Skeletal muscle satellite cell (primary cell): ENCODE measurements around the gene MOXD1.
"Not testable (repeated sequence)": the region's sequence is repeated elsewhere in the genome, so short reads cannot be mapped to it uniquely, and the experiment has no call there.

Source experiments
- H3K27me3 ChIP-seq: 2 replicates; pipeline ENCODE4 v1.7.0; 2013; ENCODE audit warnings: low read length; ENCODE audit not compliant: control insufficient read depth, insufficient read depth
- H3K36me3 ChIP-seq: 2 replicates; pipeline ENCODE4 v1.7.0; 2013; ENCODE audit warnings: mild to moderate bottlenecking, control low read depth, low read length; ENCODE audit not compliant: insufficient read depth
- H3K4me1 ChIP-seq: 2 replicates; pipeline ENCODE4 v1.7.0; 2013; ENCODE audit warnings: low read length; ENCODE audit not compliant: control insufficient read depth, insufficient read depth
- H3K4me2 ChIP-seq: 2 replicates; pipeline ENCODE4 v1.7.0; 2013; ENCODE audit warnings: mild to moderate bottlenecking, low read length
- H3K4me3 ChIP-seq: 2 replicates; pipeline ENCODE4 v1.7.0; 2013; ENCODE audit warnings: low read length
- H3K9ac ChIP-seq: 2 replicates; pipeline ENCODE4 v1.7.0; 2013; ENCODE audit warnings: mild to moderate bottlenecking, low read depth, low read length, moderate library complexity
- H3K9me3 ChIP-seq: replicated peaks from 2 replicates; pipeline ENCODE4 v1.7.0; 2013; ENCODE audit warnings: mild to moderate bottlenecking, control low read depth, low read length

Gene MOXD1

DNA sequence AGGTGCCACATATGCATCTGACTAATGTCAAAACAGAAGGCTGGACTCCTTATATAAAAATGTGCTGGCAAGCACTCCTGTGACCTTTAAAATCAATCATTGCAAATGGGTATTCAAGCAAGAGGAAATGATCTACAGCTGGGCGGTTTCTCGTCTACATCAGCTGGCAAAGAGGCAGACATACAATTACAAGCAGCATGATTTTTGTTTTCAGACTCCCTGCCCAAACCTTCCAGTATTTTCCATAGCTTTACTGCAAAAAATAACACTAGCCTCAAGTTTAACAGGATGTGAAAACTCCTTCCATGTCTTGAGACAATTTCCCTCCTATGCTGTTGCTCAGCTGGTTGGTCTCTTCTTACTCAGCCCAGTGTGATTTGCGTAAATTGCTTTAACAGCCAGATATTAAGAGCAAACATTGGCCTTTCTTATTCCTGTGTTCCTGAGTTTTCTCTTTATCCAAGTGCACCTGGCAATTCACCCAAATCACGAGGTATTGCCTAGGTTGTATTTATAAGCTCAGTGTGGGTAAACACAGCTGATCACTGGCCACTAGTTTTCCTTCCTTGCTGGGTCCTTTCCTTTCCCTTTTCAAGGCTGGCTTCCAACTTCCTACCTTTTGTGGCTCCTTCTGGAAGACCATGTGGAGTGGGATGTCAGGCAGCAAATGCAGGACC lies 130.4 kb downstream of the MOXD1 start:
- H3K9me3 ChIP-seq = no peaks in the 10 kb centered on the region
- no peaks in the 10 kb centered on the region for H3K4me1 ChIP-seq
- no peak overlapping the region for H3K4me3 ChIP-seq
- no peaks in the 10 kb centered on the region for H3K27me3 ChIP-seq
- H3K9ac ChIP-seq = no peak overlapping the region
- H3K36me3 ChIP-seq = no peaks in the 10 kb centered on the region
- H3K4me2 ChIP-seq = no peak overlapping the region

DNA sequence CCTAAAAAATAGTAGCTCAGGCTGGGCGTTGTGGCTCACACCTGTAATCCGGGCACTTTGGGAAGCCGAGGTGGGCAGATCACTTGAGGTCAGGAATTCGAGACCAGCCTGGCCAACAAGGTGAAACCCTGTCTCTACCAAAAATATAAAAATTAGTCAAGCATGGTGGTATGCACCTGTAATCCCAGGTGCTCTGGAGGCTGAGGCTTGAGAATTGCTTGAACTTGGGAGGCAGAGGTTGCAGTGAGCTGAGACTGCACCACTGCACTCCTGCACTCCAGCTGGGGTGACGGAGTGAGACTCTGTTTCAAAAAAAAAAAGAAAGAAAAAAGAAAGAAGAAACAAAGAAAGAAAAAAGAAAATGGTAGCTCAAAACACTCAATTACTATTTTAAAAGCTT lies 132.6 kb downstream of the MOXD1 start:
- H3K27me3 ChIP-seq, H3K4me2 ChIP-seq, H3K4me1 ChIP-seq, H3K36me3 ChIP-seq, H3K4me3 ChIP-seq, H3K9ac ChIP-seq, H3K9me3 ChIP-seq: not testable (repeated sequence)

DNA sequence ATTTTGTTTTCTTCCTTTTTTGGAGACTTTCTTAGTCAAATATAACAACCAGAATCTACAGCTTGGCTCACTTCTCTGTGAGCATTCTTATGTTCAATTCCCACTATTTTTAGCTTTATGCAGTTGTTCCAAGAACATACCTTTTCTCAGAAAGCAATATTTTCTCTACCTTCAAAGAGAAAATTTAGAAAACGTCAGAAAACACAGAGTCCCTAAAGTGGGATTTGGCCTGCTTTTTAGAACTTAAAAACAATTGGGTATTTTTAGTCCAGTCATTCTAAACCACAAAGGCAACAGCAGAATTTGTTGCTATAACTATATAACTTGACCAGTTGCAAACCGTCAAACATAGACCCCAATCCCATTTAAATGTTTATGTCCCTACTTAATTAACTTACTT lies 133.1 kb downstream of the MOXD1 start:
- Histone ChIP-seq H3K36me3 (no peaks in the 10 kb centered on the region), H3K27me3 (no peaks in the 10 kb centered on the region), H3K4me2 (no peak overlapping the region), H3K9ac (no peak overlapping the region), H3K9me3 (no peaks in the 10 kb centered on the region), H3K4me1 (no peaks in the 10 kb centered on the region), H3K4me3 (no peak overlapping the region)

DNA sequence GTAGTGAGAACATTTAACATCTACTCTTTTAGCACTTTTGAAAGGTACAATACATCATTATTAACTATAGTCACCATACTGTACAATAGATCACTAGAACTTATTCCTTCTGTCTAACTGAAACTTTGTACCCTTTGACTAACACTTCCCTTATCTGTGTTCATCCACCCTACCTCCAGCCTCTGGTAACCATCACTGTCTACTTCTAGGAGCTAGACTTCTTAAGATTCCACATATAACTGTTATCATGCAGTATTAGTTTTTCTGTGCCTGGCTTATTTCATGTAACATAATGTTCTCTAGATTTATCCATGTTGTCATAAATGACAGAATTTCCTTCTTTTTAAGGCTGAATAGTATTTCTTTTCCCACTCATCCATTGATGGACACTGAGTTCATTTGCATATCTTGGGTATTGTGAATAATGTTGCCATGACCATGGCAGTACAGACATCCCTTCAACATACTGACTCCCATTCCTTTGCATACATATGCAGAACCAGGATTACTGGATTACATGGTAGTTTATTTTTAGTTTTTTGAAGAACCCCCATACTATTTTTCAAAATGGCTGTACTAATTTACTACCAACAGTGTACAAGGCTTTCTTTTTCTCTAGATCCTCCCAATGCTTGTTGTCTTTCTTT lies 135.7 kb downstream of the MOXD1 start:
- no peaks in the 10 kb centered on the region for H3K27me3 ChIP-seq
- no peak overlapping the region for H3K4me2 ChIP-seq
- H3K36me3 ChIP-seq = no peaks in the 10 kb centered on the region
- H3K4me1 ChIP-seq = no peaks in the 10 kb centered on the region
- H3K4me3 ChIP-seq = no peak overlapping the region
- no peaks in the 10 kb centered on the region for H3K9me3 ChIP-seq
- no peak overlapping the region for H3K9ac ChIP-seq

DNA sequence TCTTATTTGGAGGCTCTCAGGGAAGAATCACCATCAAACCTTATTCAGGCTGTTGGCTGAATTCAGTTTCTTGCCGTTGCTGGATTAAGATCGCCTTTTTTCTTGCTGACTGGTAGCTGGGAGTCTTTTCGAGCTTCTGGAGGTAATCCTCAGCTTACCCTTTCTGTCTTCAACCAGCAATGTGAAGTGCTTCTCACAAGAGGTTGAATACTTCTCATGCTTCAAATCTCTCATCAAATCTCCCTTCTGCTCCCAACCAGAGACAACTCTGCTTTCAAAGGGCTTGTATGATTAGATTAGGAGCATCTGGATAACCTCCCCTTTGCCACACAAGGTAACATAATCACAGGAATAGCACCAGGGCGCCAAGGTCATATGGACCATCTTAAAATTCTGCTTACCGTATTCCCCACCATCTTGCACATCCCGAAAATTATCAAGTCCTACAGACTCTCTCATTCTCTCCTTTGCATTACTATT lies 137.2 kb downstream of the MOXD1 start:
- H3K4me2 ChIP-seq = no peak overlapping the region
- no peaks in the 10 kb centered on the region for H3K27me3 ChIP-seq
- H3K9me3 ChIP-seq = no peaks in the 10 kb centered on the region
- H3K36me3 ChIP-seq = no peaks in the 10 kb centered on the region
- H3K9ac ChIP-seq = no peak overlapping the region
- H3K4me1 ChIP-seq = no peaks in the 10 kb centered on the region
- H3K4me3 ChIP-seq = no peak overlapping the region

DNA sequence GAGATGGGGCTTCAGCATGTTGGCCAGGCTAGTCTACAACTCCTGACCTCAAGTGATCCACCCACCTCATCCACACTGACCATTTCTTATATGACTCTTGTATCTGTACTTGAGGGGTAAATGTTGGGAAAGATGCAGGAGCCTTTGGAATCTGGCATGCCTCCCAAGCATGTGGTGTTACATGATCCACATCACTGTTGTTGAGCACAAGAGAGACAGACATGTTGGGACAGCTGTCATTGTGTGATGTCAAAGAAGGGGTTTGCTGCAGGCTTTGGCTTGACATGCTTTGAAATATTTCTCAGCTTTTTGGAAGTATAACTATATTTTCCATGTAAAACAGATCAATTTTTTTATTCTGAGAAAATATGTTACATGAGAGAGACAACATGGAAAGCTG lies 139.9 kb downstream of the MOXD1 start:
- H3K36me3 ChIP-seq = no peaks in the 10 kb centered on the region
- no peak overlapping the region for H3K9ac ChIP-seq
- no peaks in the 10 kb centered on the region for H3K4me1 ChIP-seq
- H3K4me2 ChIP-seq = no peak overlapping the region
- no peaks in the 10 kb centered on the region for H3K27me3 ChIP-seq
- no peaks in the 10 kb centered on the region for H3K9me3 ChIP-seq
- H3K4me3 ChIP-seq = no peak overlapping the region

DNA sequence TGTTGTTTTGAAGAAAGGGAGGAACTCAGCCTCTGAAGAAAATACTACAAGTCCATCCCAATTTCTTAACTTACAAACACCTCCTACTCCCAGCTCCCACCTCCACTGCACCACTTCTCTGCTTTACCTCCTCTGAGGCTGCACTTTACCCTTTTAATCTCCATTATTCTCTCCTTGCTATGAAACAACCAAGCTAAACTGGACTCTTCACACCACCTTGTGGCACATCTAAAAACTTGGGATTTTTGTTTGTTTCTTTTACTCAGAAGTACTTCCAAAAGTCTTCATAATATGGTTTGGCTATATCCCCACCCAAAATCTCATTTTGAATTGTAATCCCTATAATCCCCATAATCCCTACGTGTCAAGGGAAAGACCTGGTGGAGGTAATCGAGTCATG lies 142.2 kb downstream of the MOXD1 start:
- Histone ChIP-seq H3K4me1 (no peaks in the 10 kb centered on the region), H3K27me3 (no peaks in the 10 kb centered on the region), H3K4me2 (no peak overlapping the region)

DNA sequence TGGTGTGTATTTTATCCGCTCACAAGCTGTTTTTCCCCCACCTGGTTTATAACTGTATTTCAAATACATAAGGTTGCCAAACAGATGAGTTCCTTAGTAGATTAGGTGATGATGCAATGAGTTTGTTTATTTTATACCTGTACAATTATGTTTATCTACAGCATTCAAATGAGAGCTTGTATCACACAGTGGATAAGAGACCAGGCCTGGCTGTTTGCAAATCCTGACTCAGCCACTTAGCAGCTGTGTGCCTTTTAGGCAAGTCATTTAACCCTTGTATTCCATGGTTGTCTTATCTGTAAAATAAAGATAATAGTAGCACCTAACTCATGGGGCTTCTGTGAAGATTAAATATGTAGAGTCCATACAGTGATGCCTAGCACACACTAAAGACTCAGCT lies 143.7 kb downstream of the MOXD1 start:
- no peaks in the 10 kb centered on the region for H3K27me3 ChIP-seq
- H3K4me2 ChIP-seq = no peak overlapping the region
- no peak overlapping the region for H3K9ac ChIP-seq
- H3K9me3 ChIP-seq = no peaks in the 10 kb centered on the region
- H3K4me3 ChIP-seq = no peak overlapping the region
- no peaks in the 10 kb centered on the region for H3K4me1 ChIP-seq
- no peaks in the 10 kb centered on the region for H3K36me3 ChIP-seq

More for the DNA sequence above, 142.2 kb downstream of the MOXD1 start:
- Histone ChIP-seq H3K9me3 (no peaks in the 10 kb centered on the region), H3K9ac (no peak overlapping the region), H3K36me3 (no peaks in the 10 kb centered on the region), H3K4me3 (no peak overlapping the region)

DNA sequence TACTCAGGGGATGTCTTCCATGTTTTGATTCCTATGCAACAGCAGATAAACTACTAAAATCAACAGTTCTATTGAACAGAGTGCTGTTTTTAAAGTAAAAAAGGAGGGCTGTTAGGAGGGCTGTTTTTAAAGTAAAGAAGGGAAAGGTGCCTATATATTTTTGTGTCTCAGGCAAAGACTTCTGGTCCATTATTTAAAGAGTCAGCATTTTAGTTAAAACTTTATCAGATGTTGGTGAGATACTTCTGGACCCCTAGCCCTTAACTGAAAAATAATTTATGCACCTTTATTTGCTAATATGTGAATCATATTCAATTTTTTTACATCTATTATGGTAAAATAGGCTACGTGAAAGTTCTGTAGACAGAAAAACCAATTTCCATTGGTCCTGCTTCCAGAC lies 144.8 kb downstream of the MOXD1 start:
- Histone ChIP-seq H3K4me2 (no peak overlapping the region), H3K27me3 (no peaks in the 10 kb centered on the region), H3K36me3 (no peaks in the 10 kb centered on the region), H3K9ac (no peak overlapping the region), H3K4me1 (no peaks in the 10 kb centered on the region), H3K4me3 (no peak overlapping the region), H3K9me3 (no peaks in the 10 kb centered on the region)

DNA sequence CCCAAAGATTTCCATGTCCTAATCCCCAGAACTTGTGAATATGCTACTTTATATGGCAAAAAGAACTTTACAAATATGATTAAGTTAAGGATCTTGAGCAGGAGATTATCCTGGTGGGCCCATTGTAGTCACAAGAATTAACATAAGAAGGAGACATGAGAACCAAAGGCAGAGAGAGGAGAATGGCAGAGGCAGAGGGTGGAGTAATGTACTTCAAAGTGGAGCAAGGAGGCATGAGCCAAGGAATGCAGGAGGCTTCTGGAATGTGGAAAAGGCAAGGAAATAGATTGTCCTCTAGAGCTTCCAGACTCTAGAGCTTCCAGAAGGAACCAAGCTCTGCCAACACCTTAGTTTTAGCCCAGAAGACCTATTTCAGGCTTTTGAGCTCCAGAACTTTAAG lies 147.4 kb downstream of the MOXD1 start:
- Histone ChIP-seq H3K36me3 (no peaks in the 10 kb centered on the region), H3K9ac (no peak overlapping the region), H3K4me2 (no peak overlapping the region), H3K9me3 (no peaks in the 10 kb centered on the region), H3K4me1 (no peaks in the 10 kb centered on the region), H3K27me3 (no peaks in the 10 kb centered on the region), H3K4me3 (no peak overlapping the region)

DNA sequence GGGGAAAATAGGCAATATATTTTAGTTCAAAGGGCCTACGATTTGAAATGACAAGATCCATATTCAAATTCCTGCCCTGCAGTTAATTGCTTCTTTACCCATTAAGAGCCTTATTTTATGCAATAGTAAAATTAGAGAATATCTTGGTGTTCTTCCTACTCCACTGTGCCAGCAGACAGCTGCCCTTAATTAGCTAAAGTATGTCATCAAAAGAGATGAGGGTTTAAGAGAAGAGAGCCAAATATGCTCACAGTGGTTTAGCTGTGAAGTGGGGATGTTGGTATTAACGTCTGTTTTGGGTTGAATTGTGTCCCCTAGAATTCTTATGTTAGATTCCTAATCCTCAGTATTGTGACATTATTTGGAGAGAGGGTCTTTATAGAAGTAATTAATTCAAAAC lies 148.1 kb downstream of the MOXD1 start:
- Histone ChIP-seq H3K4me2 (no peak overlapping the region), H3K27me3 (no peaks in the 10 kb centered on the region), H3K4me3 (no peak overlapping the region), H3K9ac (no peak overlapping the region), H3K9me3 (no peaks in the 10 kb centered on the region), H3K36me3 (no peaks in the 10 kb centered on the region), H3K4me1 (no peaks in the 10 kb centered on the region)

DNA sequence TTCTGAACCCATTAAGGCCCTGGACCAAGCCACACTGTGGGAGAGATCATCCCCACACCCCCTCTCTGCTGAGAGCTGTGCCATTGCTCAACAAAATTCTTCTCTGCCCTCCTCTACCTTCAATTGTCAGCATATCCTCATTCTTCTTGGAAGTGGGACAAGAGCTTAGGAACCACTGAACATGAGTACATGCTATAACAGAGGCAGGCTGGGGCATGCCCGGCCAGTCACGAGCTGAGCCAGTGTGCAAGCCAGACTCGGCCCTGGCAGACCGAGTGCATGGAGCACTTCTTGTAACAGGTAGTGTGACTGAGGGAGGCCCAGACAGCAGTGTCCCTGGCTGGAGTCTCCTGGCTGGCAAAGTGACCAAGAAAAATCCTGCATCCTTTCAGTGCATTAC lies 149.2 kb downstream of the MOXD1 start:
- Histone ChIP-seq H3K36me3 (no peaks in the 10 kb centered on the region), H3K9ac (no peak overlapping the region), H3K9me3 (no peaks in the 10 kb centered on the region), H3K4me2 (no peak overlapping the region), H3K27me3 (no peaks in the 10 kb centered on the region), H3K4me3 (no peak overlapping the region), H3K4me1 (no peaks in the 10 kb centered on the region)
